Measurements from ENCODE around the gene GGTA1.
A peak's percentile ranks its signal among the peaks of the same experiment; 100 is the strongest.
"Not testable (repeated sequence)": the region's sequence is repeated elsewhere in the genome, so short reads cannot be mapped to it uniquely, and the experiment has no call there.

Gene GGTA1

GRCh38 chr9:121499427-121500164 lies at the start of gene GGTA1:
Gene GGTA1, minus strand, starts transcription at chr9:121499844. Its CDS starts 31,922 bp downstream, at chr9:121467922.
- DNase-seq (ENCODE audit: low read depth) = no peak

GRCh38 chr9:121548666-121549065 lies 49.0 kb upstream of the GGTA1 start:
- DNase-seq (ENCODE audit: low read depth) = no peak

GRCh38 chr9:121545875-121546423 lies 46.3 kb upstream of the GGTA1 start:
- peak; percentile 26 for DNase-seq (ENCODE audit: low read depth)

- no peak for DNase-seq (ENCODE audit: low read depth)
Measured at GRCh38 chr9:121545150-121545874, 45.7 kb upstream of the GGTA1 start.

- DNase-seq (ENCODE audit: low read depth) = no peak
Measured at GRCh38 chr9:121542025-121542424, 42.4 kb upstream of the GGTA1 start.

GRCh38 chr9:121541256-121541655 lies 41.6 kb upstream of the GGTA1 start:
- DNase-seq (ENCODE audit: low read depth) = no peak

- DNase-seq (ENCODE audit: low read depth) = no peak
Measured at GRCh38 chr9:121538221-121538620, 38.6 kb upstream of the GGTA1 start.

GRCh38 chr9:121537283-121537682 lies 37.6 kb upstream of the GGTA1 start:
- DNase-seq (ENCODE audit: low read depth) = no peak

- no peak for DNase-seq (ENCODE audit: low read depth)
Measured at GRCh38 chr9:121532881-121533280, 33.2 kb upstream of the GGTA1 start.

- no peak for DNase-seq (ENCODE audit: low read depth)
Measured at GRCh38 chr9:121529237-121529987, 29.8 kb upstream of the GGTA1 start.

GRCh38 chr9:121528642-121529041 lies 29.0 kb upstream of the GGTA1 start:
- DNase-seq (ENCODE audit: low read depth) = no peak

GRCh38 chr9:121527371-121527770 lies 27.7 kb upstream of the GGTA1 start:
- no peak for DNase-seq (ENCODE audit: low read depth)

GRCh38 chr9:121519688-121520087 lies 20.0 kb upstream of the GGTA1 start:
- not testable (repeated sequence) for DNase-seq (ENCODE audit: low read depth)

- no peak for DNase-seq (ENCODE audit: low read depth)
Measured at GRCh38 chr9:121518634-121519033, 19.0 kb upstream of the GGTA1 start.

- DNase-seq (ENCODE audit: low read depth) = not testable (repeated sequence)
Measured at GRCh38 chr9:121513166-121513565, 13.5 kb upstream of the GGTA1 start.

GRCh38 chr9:121510766-121511550 lies 11.3 kb upstream of the GGTA1 start:
- no peak for DNase-seq (ENCODE audit: low read depth)

- no peak for DNase-seq (ENCODE audit: low read depth)
Measured at GRCh38 chr9:121509180-121509579, 9.5 kb upstream of the GGTA1 start.

- DNase-seq (ENCODE audit: low read depth) = no peak
Measured at GRCh38 chr9:121508415-121508814, 8.8 kb upstream of the GGTA1 start.

- DNase-seq (ENCODE audit: low read depth) = no peak
Measured at GRCh38 chr9:121505903-121506735, 6.5 kb upstream of the GGTA1 start.

GRCh38 chr9:121503444-121503843 lies 3.8 kb upstream of the GGTA1 start:
- DNase-seq (ENCODE audit: low read depth) = no peak

GRCh38 chr9:121500165-121500478 lies 478 bp upstream of the GGTA1 start:
- DNase-seq (ENCODE audit: low read depth) = no peak

Data from activated T-helper 1 cell treated with Interleukin-2 at 50 U/mL for 16 hours (primary cell).